Retinal pigment epithelial cell (primary cell): Measurements from ENCODE around the gene TIPARP.

Experiments
- DNase-seq: peaks from one replicate; pipeline ENCODE4 v3.0.0-alpha.2; 2010; ENCODE audit warnings: low read depth
- H3K4me3 ChIP-seq: 2 replicates; pipeline ENCODE4 v1.5.1; 2011; ENCODE audit warnings: mild to moderate bottlenecking, low read length, control low read depth, moderate library complexity
- TF ChIP-seq, protein P1 (sequence below): conservative IDR thresholded peaks from 2 replicates; pipeline ENCODE4 v1.5.1; 2011; ENCODE audit warnings: low read depth, low read length, control low read depth, inconsistent platforms

Gene TIPARP

GRCh38 chr3:156685198-156685597 is 10.8 kb downstream of the TIPARP start:
- no peak overlapping the region for H3K4me3 ChIP-seq
- DNase-seq, result no peak
- TF ChIP-seq, protein P1, sequence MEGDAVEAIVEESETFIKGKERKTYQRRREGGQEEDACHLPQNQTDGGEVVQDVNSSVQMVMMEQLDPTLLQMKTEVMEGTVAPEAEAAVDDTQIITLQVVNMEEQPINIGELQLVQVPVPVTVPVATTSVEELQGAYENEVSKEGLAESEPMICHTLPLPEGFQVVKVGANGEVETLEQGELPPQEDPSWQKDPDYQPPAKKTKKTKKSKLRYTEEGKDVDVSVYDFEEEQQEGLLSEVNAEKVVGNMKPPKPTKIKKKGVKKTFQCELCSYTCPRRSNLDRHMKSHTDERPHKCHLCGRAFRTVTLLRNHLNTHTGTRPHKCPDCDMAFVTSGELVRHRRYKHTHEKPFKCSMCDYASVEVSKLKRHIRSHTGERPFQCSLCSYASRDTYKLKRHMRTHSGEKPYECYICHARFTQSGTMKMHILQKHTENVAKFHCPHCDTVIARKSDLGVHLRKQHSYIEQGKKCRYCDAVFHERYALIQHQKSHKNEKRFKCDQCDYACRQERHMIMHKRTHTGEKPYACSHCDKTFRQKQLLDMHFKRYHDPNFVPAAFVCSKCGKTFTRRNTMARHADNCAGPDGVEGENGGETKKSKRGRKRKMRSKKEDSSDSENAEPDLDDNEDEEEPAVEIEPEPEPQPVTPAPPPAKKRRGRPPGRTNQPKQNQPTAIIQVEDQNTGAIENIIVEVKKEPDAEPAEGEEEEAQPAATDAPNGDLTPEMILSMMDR, result no peak

DNA sequence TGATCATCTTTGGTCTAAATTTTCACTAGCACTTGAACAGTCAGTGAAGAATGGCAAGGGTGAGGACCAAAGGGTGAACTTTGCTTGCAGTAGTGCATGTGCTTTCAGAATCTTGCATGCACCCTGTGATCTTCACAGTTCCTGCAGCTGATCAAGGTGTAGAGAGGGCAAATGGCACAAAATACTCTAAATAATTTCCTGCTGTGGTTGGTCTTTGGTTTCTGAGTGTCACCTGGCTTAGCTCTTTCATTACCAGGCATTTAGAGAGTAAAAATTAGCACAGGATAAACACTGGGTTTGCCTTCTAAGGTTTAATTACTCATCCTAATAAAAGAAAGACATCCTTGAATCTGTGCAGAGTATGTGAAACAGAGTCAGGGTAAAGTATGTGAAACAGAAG is 11.4 kb downstream of the TIPARP start:
- TF ChIP-seq, protein P1, result no peak
- DNase-seq, result no peak
- H3K4me3 ChIP-seq, result no peak overlapping the region

DNA sequence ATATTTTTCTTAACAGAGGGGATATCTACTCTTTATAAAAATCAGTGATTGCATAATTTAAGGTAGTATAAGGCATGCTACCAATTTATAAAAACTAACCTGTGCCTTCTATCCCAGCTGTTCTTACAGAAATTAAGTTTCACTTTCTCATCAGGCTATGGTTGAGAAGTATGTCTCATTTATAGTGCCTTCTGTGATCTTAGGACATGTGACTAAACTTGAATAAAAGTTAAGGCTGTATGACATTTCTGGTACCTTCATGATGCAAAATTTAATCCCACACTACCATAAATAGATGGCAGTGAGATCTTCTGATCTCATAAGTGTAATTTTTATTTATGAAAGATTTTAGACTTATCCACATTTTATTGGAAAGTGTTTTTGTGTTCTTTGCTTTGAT is 12.6 kb downstream of the TIPARP start:
- TF ChIP-seq, protein P1, result no peak
- no peak for DNase-seq
- H3K4me3 ChIP-seq, result no peak overlapping the region

DNA sequence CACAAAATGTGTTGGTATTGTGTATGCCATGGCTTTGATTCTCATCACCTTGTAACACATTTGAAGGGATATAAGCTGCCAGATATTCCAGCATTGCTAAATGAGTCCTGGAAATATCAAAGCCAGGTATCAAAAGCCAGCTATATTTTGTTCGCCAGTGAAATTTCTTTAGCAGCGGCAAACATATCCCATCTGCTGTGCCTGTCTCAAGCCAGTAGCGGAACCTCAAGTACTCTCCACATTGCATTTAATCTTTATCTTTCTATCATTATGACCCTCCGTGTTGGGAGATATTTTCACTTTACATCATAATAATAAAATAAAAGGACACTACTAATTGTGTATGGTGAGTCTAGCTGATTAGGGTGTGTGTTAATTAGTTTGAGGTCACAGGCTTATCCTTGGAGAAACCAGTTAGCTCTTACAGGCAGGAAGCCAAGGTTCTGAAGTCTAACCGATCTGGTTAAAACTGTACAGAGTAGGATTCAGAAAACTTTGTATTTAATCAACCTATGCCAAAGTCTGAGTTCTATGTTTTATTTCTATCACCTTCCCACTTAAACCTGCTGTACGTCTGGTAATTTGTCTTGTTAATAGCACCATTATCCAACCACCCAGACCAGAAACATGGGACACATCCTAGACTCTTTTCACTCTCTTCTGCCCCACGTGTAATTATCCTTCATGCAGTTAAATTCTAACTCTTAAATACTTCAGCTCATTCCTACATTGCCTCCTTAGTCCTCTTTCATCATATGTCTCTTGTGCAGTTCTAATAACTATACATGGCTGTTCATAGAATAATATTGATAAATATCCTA is 14.5 kb downstream of the TIPARP start:
- no peak for DNase-seq
- H3K4me3 ChIP-seq, result no peak overlapping the region
- TF ChIP-seq, protein P1, result no peak

- DNase-seq, result no peak
- H3K4me3 ChIP-seq, result no peak overlapping the region
These were observed 15.2 kb downstream of the TIPARP start for GRCh38 chr3:156689608-156690007.

DNA sequence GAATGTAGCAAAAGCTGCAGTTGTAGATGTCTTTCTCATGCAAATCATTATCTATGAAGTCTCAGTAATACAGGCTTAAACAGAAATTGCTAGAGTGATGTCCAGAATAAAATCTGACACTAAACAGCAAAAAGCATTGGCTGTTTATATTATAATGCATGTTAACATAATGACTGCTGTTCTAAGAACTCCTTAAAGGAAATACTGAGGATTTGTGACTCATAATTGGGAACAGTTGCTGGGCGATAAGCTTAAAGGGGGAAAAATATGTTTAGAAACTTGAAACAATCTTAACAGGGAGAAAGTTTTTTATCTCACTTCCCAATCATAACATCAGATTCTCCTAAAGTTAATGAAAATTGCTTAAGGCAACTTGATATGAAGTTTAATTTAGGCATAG is 17.5 kb downstream of the TIPARP start:
- no peak for DNase-seq
- TF ChIP-seq, protein P1, result no peak
- no peak overlapping the region for H3K4me3 ChIP-seq

More at GRCh38 chr3:156689608-156690007, 15.2 kb downstream of the TIPARP start:
- TF ChIP-seq, protein P1, result no peak

- TF ChIP-seq, protein P1, result no peak
These were observed 18.8 kb downstream of the TIPARP start for GRCh38 chr3:156693166-156693565.

More at GRCh38 chr3:156693166-156693565, 18.8 kb downstream of the TIPARP start:
- no peak overlapping the region for H3K4me3 ChIP-seq
- no peak for DNase-seq
